ENCODE data around the gene NXPE3. TPM values are rescaled to one million over a fixed set of nuclear protein-coding genes. Genes with fewer than 3 reads are reported as not detected.

The NXPE3 gene
- total and polyA plus RNA-seq, 10 of the 15 experiments (the other 5 are each of a cell fraction or from before 2014, with no cell fraction given), result 2.0 to 8.7 (median 5.2) TPM

GRCh38 chr3:101850246-101851051, 71.4 kb downstream of the NXPE3 start (continued):
- TF ChIP-seq ZNF217 (IDR thresholded peaks at IDR 0.05), result peak; percentile 24; the same call in 1 of the 2 replicates
- TF ChIP-seq MTA2 (IDR thresholded peaks at IDR 0.05; ENCODE audit: low read depth), result peak; percentile 94
- peak; percentile 25; the same call in 1 of the 2 replicates for TF ChIP-seq SMC3 (IDR thresholded peaks at IDR 0.05; ENCODE audit: borderline replicate concordance, low read length)
- TF ChIP-seq BCLAF1 (IDR thresholded peaks at IDR 0.05), result no peak
- 0 out of 2 replicates have a peak, but pooled peaks have one; percentile 19 for TF ChIP-seq ZNF207 (IDR thresholded peaks at IDR 0.05; ENCODE audit: borderline replicate concordance)
- peak; percentile 85 for TF ChIP-seq MLLT1 (IDR thresholded peaks at IDR 0.05)
- TF ChIP-seq FOXM1 (IDR thresholded peaks at IDR 0.05; ENCODE audit: low read depth, low read length), result peak; percentile 71; the same call in 1 of the 2 replicates
- TF ChIP-seq ZBTB40 (IDR thresholded peaks at IDR 0.05; ENCODE audit: borderline replicate concordance), result peak; percentile 24; the same call in 1 of the 2 replicates
- TF ChIP-seq RUNX3 (IDR thresholded peaks at IDR 0.05; ENCODE audit: low read length), result peak; percentile 97
- peak; percentile 60 for TF ChIP-seq DPF2 (IDR thresholded peaks at IDR 0.05)
- no peak for TF ChIP-seq ZNF592 (IDR thresholded peaks at IDR 0.05)
- 0 out of 2 replicates have a peak, but pooled peaks have one; percentile 2 for TF ChIP-seq SPI1 (IDR thresholded peaks at IDR 0.05; ENCODE audit: borderline replicate concordance, insufficient read depth, low read depth, low read length)
- peak; percentile 80 for TF ChIP-seq IKZF1 (conservative IDR thresholded peaks at IDR 0.05)
- TF ChIP-seq MEF2B (IDR thresholded peaks at IDR 0.05; ENCODE audit: partially characterized antibody, poor library complexity, severe bottlenecking), result peak; percentile 90
